Activated CD4-positive, alpha-beta T cell treated with anti-CD3 and anti-CD28 coated beads for 24 hours (primary cell): Measurements from ENCODE around the gene ZFYVE9.
"Not testable (repeated sequence)": the region's sequence is repeated elsewhere in the genome, so short reads cannot be mapped to it uniquely, and the experiment has no call there.

ENCODE experiments used
- DNase-seq, 2 donors: peaks; one replicate each; pipeline ENCODE4 v3.0.0-alpha.2; 2020; ENCODE audit warnings: low read depth in 2 of 2

ZFYVE9 gene

GRCh38 chr1:52369851-52370250 lies 228.0 kb downstream of the ZFYVE9 start:
- DNase-seq, result not testable (repeated sequence)

- no peak for DNase-seq
Measured at GRCh38 chr1:52385376-52385775, 243.5 kb downstream of the ZFYVE9 start.

- no peak for DNase-seq
Measured at GRCh38 chr1:52386458-52386857, 244.6 kb downstream of the ZFYVE9 start.

GRCh38 chr1:52393174-52393573 lies 251.3 kb downstream of the ZFYVE9 start:
- no peak for DNase-seq
